PC-9 (cell line): ENCODE measurements around the gene ZSCAN16.

Source experiments
- CTCF ChIP-seq: fragments of 200-600 bp; sonication (generic); conservative IDR thresholded peaks from 2 replicates; pipeline ENCODE4 v1.6.1; 2017; ENCODE audit warnings: mixed run types, antibody characterized with exemption, mild to moderate bottlenecking, moderate library complexity
- EZH2 ChIP-seq: fragments of 200-600 bp; sonication (generic); IDR thresholded peaks from 2 replicates; pipeline ENCODE4 v1.8.0; 2017; ENCODE audit warnings: antibody characterized with exemption, low read depth

- TF ChIP-seq EZH2 (no peak), CTCF (no peak)
Observed at GRCh38 chr6:28134716-28135115, 10.3 kb downstream of the ZSCAN16 start.
